ENCODE results near the gene ADAM12. TPM values are rescaled to one million over a fixed set of nuclear protein-coding genes. Genes with fewer than 3 reads are reported as not detected.

Gene ADAM12
- total RNA-seq, 2 donors from 2014 or later: 0.71 to 1.2 TPM

DNA sequence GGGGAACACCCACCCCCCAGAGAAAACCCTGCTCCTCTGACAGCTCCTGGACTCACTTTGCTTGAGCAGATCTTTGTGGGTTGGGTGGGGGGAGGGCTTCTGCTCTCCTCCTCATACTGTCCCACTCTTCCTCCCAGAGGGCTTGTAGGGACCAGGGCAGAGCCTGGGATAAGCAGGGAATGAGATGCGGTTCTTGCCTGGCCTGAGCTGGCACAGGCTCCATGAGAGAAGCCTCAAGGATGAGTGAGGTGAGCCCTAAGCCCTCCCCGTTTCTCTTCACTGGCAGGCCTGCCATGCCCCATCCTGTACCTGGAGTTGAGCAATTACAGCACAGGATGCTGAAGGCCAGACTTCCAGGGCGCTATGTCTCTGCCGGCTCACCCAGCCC is 134.7 kb downstream of the ADAM12 start:
- no peak overlapping the region for H3K27ac ChIP-seq
- TF ChIP-seq, protein P1, sequence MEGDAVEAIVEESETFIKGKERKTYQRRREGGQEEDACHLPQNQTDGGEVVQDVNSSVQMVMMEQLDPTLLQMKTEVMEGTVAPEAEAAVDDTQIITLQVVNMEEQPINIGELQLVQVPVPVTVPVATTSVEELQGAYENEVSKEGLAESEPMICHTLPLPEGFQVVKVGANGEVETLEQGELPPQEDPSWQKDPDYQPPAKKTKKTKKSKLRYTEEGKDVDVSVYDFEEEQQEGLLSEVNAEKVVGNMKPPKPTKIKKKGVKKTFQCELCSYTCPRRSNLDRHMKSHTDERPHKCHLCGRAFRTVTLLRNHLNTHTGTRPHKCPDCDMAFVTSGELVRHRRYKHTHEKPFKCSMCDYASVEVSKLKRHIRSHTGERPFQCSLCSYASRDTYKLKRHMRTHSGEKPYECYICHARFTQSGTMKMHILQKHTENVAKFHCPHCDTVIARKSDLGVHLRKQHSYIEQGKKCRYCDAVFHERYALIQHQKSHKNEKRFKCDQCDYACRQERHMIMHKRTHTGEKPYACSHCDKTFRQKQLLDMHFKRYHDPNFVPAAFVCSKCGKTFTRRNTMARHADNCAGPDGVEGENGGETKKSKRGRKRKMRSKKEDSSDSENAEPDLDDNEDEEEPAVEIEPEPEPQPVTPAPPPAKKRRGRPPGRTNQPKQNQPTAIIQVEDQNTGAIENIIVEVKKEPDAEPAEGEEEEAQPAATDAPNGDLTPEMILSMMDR (IDR thresholded peaks at IDR 0.05): no peak
- H3K4me1 ChIP-seq: no peaks in the 10 kb centered on the region
- no peaks in the 10 kb centered on the region for H3K27me3 ChIP-seq
- no peaks in the 10 kb centered on the region for H3K36me3 ChIP-seq
- DNase-seq (ENCODE audit: low spot score): no peak
- H3K9me3 ChIP-seq: no peaks in the 10 kb centered on the region
- no peak overlapping the region for H3K4me3 ChIP-seq

DNA sequence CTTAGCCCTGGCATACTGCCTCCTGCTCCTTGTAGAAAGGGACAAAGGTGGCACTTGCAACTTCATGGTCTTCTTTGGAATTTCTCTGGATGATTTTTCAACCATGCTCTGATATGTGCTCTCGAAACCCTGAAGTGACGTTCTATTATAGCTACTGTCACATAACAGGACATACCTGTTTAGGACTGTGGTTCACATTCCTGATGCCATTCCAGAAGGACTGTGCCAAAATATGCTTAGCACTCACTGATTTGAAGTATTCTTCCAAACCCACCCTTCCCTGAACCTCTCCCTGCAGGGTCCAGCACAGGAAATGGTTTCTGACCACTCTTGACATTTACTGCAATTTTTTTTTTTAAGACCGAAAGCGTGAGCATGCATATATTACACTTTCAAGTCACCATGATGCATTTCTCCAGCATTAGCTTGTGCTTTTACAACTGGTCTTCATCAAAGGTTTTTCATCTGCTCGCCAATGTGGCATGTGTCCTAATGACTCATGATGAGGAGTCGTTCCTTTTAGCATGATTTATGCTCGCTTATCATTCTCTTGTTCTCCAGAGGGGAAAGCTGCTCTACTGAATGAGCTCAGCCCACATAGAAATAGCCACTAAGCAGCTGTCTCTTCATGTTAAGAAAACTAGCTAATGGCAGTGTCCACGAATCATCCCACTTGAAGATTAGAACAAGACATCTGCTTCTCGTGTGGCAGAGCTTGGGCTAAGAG is 135.2 kb downstream of the ADAM12 start:
- TF ChIP-seq, protein P1 (IDR thresholded peaks at IDR 0.05): no peak
- H3K36me3 ChIP-seq: no peaks in the 10 kb centered on the region
- peak; percentile 71 for DNase-seq (ENCODE audit: low spot score)
- H3K4me3 ChIP-seq: no peak overlapping the region
- H3K4me1 ChIP-seq: no peaks in the 10 kb centered on the region
- H3K27ac ChIP-seq: no peak overlapping the region
- H3K9me3 ChIP-seq: no peaks in the 10 kb centered on the region
- H3K27me3 ChIP-seq: no peaks in the 10 kb centered on the region

DNA sequence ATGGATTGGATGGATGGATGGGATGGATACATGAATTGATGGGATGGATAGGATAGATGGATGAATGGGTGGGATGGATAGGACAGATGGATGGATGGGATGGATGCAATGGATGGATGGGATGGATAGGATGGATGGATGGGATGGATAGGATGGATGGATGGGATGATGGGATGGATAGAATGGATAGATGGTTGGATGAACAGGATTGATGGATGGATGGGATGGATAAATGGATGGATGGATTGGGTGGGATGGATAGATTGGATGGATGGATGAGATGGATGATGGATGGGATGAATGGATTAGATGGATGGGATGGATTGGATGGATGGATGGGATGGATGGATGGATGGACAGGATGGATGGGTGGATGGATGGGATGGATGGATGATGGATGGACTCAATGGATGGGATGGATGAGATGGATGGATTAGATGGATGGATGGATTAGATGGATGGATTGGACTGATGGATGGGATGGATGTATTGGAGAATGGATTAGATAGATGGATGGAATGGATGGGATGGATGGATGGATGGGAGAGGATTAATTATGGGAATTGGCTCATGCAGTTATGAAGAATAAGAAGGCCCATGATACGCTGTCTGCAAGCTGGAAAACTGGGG is 136.4 kb downstream of the ADAM12 start:
- Histone ChIP-seq H3K4me1 (no peaks in the 10 kb centered on the region), H3K27ac (no peak overlapping the region), H3K4me3 (no peak overlapping the region), H3K27me3 (no peaks in the 10 kb centered on the region), H3K36me3 (no peaks in the 10 kb centered on the region), H3K9me3 (no peaks in the 10 kb centered on the region)
- DNase-seq (ENCODE audit: low spot score): no peak
- TF ChIP-seq, protein P1 (IDR thresholded peaks at IDR 0.05): no peak

DNA sequence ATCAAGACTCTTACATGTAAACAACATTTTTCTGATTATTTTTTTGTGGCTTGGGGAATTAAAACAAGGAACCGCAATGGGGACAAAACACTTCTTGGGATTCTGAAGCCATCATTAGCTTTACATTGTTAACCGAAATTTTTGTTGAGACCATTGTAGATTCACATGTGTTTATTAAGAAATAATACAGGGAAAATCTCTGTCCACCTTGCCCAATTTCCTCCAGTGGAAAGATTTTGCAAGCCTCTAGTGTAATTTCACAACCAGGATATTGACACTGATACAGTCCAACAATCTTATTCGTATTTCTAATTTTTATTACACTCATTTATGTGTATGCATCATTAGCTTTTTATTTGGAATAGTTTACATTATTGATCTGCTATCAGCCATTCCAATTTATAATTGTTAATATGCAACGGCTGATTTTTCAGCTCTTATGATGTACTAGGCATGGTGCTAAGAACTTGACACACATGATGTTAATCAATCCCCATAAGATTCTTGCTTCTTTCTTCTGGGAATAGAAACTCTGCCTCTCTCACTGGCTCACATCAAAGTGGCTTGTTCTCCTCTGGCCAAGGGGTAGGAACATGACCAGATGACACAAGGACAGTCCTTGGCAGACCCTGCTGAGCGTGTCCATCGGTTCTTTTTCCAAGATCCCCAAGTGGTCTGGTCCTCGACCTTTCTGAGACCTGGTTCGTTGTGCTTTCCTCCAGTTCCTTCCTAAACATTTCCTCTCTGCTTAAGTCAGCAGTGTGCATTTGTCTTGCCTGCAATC is 137.6 kb downstream of the ADAM12 start:
- H3K4me3 ChIP-seq: no peak overlapping the region
- TF ChIP-seq, protein P1 (IDR thresholded peaks at IDR 0.05): no peak
- no peaks in the 10 kb centered on the region for H3K4me1 ChIP-seq
- no peak for DNase-seq (ENCODE audit: low spot score)
- H3K9me3 ChIP-seq: no peaks in the 10 kb centered on the region
- H3K27ac ChIP-seq: peak overlapping the region in 1 of 2 donors; percentile 7
- H3K27me3 ChIP-seq: no peaks in the 10 kb centered on the region
- H3K36me3 ChIP-seq: no peaks in the 10 kb centered on the region

DNA sequence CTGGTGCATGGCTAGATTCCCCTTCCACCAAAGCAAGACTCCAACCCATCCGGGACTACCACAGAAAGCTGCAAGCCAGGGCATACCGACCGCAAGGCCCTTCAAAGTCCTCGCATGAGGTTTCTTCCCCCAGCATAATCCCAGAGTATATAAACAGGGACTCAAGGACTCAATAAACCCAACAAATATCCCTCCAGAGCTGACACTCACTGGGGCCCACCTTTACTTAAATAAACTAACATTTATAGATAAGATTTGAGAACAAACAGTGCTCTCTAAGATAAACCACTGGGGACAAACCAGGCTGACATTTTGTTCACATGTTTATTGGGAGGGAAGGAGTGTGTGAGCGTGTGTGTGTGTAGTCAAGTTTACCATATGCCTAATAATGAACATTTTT is 138.2 kb downstream of the ADAM12 start:
- Histone ChIP-seq H3K27ac (peak overlapping the region in 1 of 2 donors; percentile 7), H3K4me1 (no peaks in the 10 kb centered on the region), H3K9me3 (no peaks in the 10 kb centered on the region), H3K36me3 (no peaks in the 10 kb centered on the region), H3K4me3 (no peak overlapping the region), H3K27me3 (no peaks in the 10 kb centered on the region)
- TF ChIP-seq, protein P1 (IDR thresholded peaks at IDR 0.05): no peak
- no peak for DNase-seq (ENCODE audit: low spot score)
